K562 (cell line): ENCODE results near the gene STX3. TPM values are rescaled to one million over a fixed set of nuclear protein-coding genes. Genes with fewer than 3 reads are reported as not detected.

Experiments used
- ATF4 ChIP-seq: fragments of 450-650 bp; formaldehyde crosslinking; IDR thresholded peaks from 2 replicates; pipeline ENCODE4 v1.4.0; 2022; ENCODE audit warnings: mild to moderate bottlenecking, moderate library complexity
- CHD2 ChIP-seq: IDR thresholded peaks from 2 replicates; pipeline ENCODE4 v1.6.1; 2011; ENCODE audit warnings: low read depth, low read length
- CREB3 ChIP-seq: fragments of 450-650 bp; conservative IDR thresholded peaks from 2 replicates; pipeline ENCODE4 v1.6.1; 2016; ENCODE audit warnings: missing genetic modification characterization, low read depth, mild to moderate bottlenecking, missing compliant biosample characterization, moderate library complexity
- E2F6 ChIP-seq, 2 experiments: IDR thresholded peaks; 2 replicates each; pipeline ENCODE4 v1.6.1; 2011; ENCODE audit warnings: borderline replicate concordance in 1 of 2, control low read depth in 1 of 2, low read depth in 1 of 2, low read length in 1 of 2, mild to moderate bottlenecking in 1 of 2, mixed read lengths in 1 of 2, moderate library complexity in 1 of 2; ENCODE audit not compliant: insufficient read depth in 1 of 2, insufficient read length in 1 of 2, poor library complexity in 1 of 2, severe bottlenecking in 1 of 2; ENCODE audit errors: extremely low read depth in 1 of 2
- ELF4 ChIP-seq: fragments of 450-650 bp; formaldehyde crosslinking; IDR thresholded peaks from 2 replicates; pipeline ENCODE4 v1.4.0; 2022; ENCODE audit warnings: missing genetic modification characterization
- FUS ChIP-seq: fragments of 200-400 bp; formaldehyde crosslinking; optimal IDR thresholded peaks from 2 replicates; pipeline ENCODE3; 2017; ENCODE audit warnings: low read depth, low read length
- KAT2B ChIP-seq: IDR thresholded peaks from one replicate; pipeline ENCODE4 v1.6.1; 2012; ENCODE audit warnings: low read depth, mild to moderate bottlenecking, control low read depth, inconsistent platforms, low read length, moderate library complexity
- MITF ChIP-seq: IDR thresholded peaks from 2 replicates; pipeline ENCODE4 v1.6.1; 2014; ENCODE audit warnings: antibody characterized with exemption
- MXD1 ChIP-seq: fragments of 250-450 bp; sonication (Bioruptor Pico); IDR thresholded peaks from 2 replicates; pipeline ENCODE4 v1.8.0; 2021; ENCODE audit warnings: borderline replicate concordance, mild to moderate bottlenecking, moderate library complexity; ENCODE audit not compliant: poor library complexity, severe bottlenecking
- MYC ChIP-seq, 2 experiments: fragments of 250-450 bp in 1 of 2; sonication (Bioruptor Pico) in 1 of 2; IDR thresholded peaks; 2 replicates each; pipeline versions ENCODE4 v1.5.1 to v1.6.1; 2012 to 2021; ENCODE audit warnings: low read depth in 2 of 2, borderline replicate concordance in 1 of 2, improper control_type of control experiment in 1 of 2, low read length in 1 of 2, mild to moderate bottlenecking in 1 of 2, moderate library complexity in 1 of 2
- NFE2 ChIP-seq: IDR thresholded peaks from 2 replicates; pipeline ENCODE4 v1.6.1; 2014; ENCODE audit warnings: antibody characterized with exemption, low read depth
- PPARD ChIP-seq: fragments of 250-450 bp; sonication (Bioruptor Pico); IDR thresholded peaks from 2 replicates; pipeline ENCODE4 v1.8.0; 2022; ENCODE audit warnings: inconsistent platforms, mild to moderate bottlenecking, moderate library complexity
- RAD51 ChIP-seq: fragments of 450-650 bp; IDR thresholded peaks from 2 replicates; pipeline ENCODE4 v1.7.1; 2016; ENCODE audit warnings: low read depth, mild to moderate bottlenecking, borderline replicate concordance
- RHOXF2B ChIP-seq: fragments of 250-450 bp; sonication (Bioruptor Pico); conservative IDR thresholded peaks from 2 replicates; pipeline ENCODE4 v1.5.1; 2021
- SAFB2 ChIP-seq: fragments of 200-400 bp; formaldehyde crosslinking; IDR thresholded peaks from 2 replicates; pipeline ENCODE4 v1.6.1; 2018; ENCODE audit warnings: borderline replicate concordance, low read length, low read depth, moderate library complexity; ENCODE audit not compliant: severe bottlenecking
- SIRT6 ChIP-seq: IDR thresholded peaks from one replicate; pipeline ENCODE4 v1.6.1; 2012; ENCODE audit warnings: low read depth, mild to moderate bottlenecking, control low read depth, inconsistent platforms, low read length, moderate library complexity
- SMAD4 ChIP-seq: fragments of 250-450 bp; sonication (Bioruptor Pico); conservative IDR thresholded peaks from 2 replicates; pipeline ENCODE4 v1.8.0; 2021; ENCODE audit warnings: inconsistent platforms, mild to moderate bottlenecking, moderate library complexity
- TCF15 ChIP-seq: fragments of 250-450 bp; sonication (Bioruptor Pico); IDR thresholded peaks from 2 replicates; pipeline ENCODE4 v1.8.0; 2022; ENCODE audit warnings: moderate library complexity, mild to moderate bottlenecking, inconsistent platforms
- TGIF2 ChIP-seq: sonication (generic); formaldehyde crosslinking; IDR thresholded peaks from 2 replicates; pipeline ENCODE4 v1.8.1; 2022; ENCODE audit warnings: mild to moderate bottlenecking, missing genetic modification reagents, moderate library complexity
- ZNF121 ChIP-seq: sonication (generic); formaldehyde crosslinking; conservative IDR thresholded peaks from 2 replicates; pipeline ENCODE4 v1.8.0; 2022; ENCODE audit warnings: missing genetic modification reagents
- ZNF507 ChIP-seq: conservative IDR thresholded peaks from 2 replicates; pipeline ENCODE4 v1.6.1; 2017; ENCODE audit warnings: missing genetic modification characterization, missing compliant biosample characterization
- ZSCAN32 ChIP-seq: fragments of 450-650 bp; formaldehyde crosslinking; IDR thresholded peaks from 2 replicates; pipeline ENCODE4 v1.4.0; 2020; ENCODE audit warnings: mild to moderate bottlenecking, moderate library complexity
- polyA plus RNA-seq, 8 experiments: library from polyadenylated mRNA; depleted of rRNA in 4 of 8; stranded (reverse) in 5 of 8; unstranded in 3 of 8; fragments of >200 nt; fragmentation: Nextera tagmentation in 2 of 8; fragmentation: Illumina TruSeq in 1 of 8; extraction: Ambion mirVana in 2 of 8; extraction: Trizol in 1 of 8; gene quantifications; 2 replicates each; pipeline versions ENCODE4 v1.2.1 to v1.2.3, GENCODE V29; 2011 to 2014; ENCODE audit warnings: inconsistent platforms in 1 of 8, missing spikeins in 1 of 8
- total RNA-seq, 7 experiments: library from RNA; depleted of rRNA in 6 of 7; stranded (reverse); fragments of >200 nt in 6 of 7; fragmentation: Illumina TruSeq in 2 of 7; extraction: Trizol in 2 of 7; gene quantifications; 2 replicates each; pipeline versions ENCODE4 v1.2.1 to v1.2.3, GENCODE V29; 2011 to 2021; ENCODE audit warnings: low replicate concordance in 1 of 7

The STX3 gene
- total and polyA plus RNA-seq, 9 of the 15 experiments (the other 6 are each of a cell fraction or from before 2014, with no cell fraction given): 12.0 to 91.6 (median 48.7) TPM

GRCh38 chr11:59706518-59707285, 48.5 kb upstream of the STX3 start (continued):
- TF ChIP-seq MXD1 (CRISPR knock-in tag) (no peak), SMAD4 (CRISPR knock-in tag) (peak; percentile 95), MITF (peak; percentile 99), ZSCAN32 (CRISPR knock-in tag) (no peak), KAT2B (no peak), CREB3 (tag) (0 out of 2 replicates have a peak, but pooled peaks have one; percentile 34), ATF4 (CRISPR knock-in tag) (peak; percentile 70; the same call in 1 of the 2 replicates), TCF15 (no peak), SIRT6 (no peak), PPARD (no peak), ELF4 (CRISPR knock-in tag) (peak; percentile 93), ZNF121 (CRISPR knock-in tag) (no peak), SAFB2 (no peak), NFE2 (peak; percentile 65; the same call in 1 of the 2 replicates), FUS (no peak), RAD51 (no peak), ZNF507 (no peak), TGIF2 (CRISPR knock-in tag) (no peak), MYC (IDR thresholded peaks at IDR 0.05; ENCODE audit: low read depth, low read length) (peak; percentile 42; the same call in 1 of the 2 replicates), MYC (CRISPR knock-in tag; IDR thresholded peaks at IDR 0.05; ENCODE audit: borderline replicate concordance, low read depth) (no peak), RHOXF2B (CRISPR knock-in tag) (no peak), E2F6 (IDR thresholded peaks at IDR 0.05; ENCODE audit: borderline replicate concordance in 1 of 2, extremely low read depth in 1 of 2, insufficient read depth in 1 of 2, insufficient read length in 1 of 2, low read depth in 1 of 2, low read length in 1 of 2, poor library complexity in 1 of 2, severe bottlenecking in 1 of 2) (no peak), CHD2 (no peak)
